HCT116 (cell line): ENCODE data around the gene ARTN. TPM values are rescaled to one million over a fixed set of nuclear protein-coding genes. Genes with fewer than 3 reads are reported as not detected.

Source experiments
- ATAC-seq: fragments of 200-7000 bp; cut with Tn5 transposase; 2 replicates; pipeline ENCODE4 v1.9.1; 2020; ENCODE audit warnings: mild to moderate bottlenecking, moderate library complexity
- BruUV-seq: library from RNA; stranded (reverse); fragments of 400-500 nt; replicated peaks from 2 replicates; lab custom pipeline; 2021; lab: Mats Ljungman, UMichigan
- CTCF ChIA-PET: fragments of 300-600 bp; sonication (Branson Sonifier 250); formaldehyde crosslinking; loops from one replicate; lab custom pipeline; 2021; ENCODE audit warnings: antibody characterized with exemption; lab: Charles Lee
- POLR2A ChIA-PET: fragments of 300-600, 350-600 bp; sonication (Branson Sonifier 250); formaldehyde crosslinking; loops from one replicate; lab custom pipeline; 2021; ENCODE audit warnings: antibody characterized with exemption; lab: Charles Lee
- RAD21 ChIA-PET, 2 experiments: fragments of 300-600 bp; sonication (Branson Sonifier 250); formaldehyde crosslinking; loops; one replicate each; lab custom pipeline; 2023; ENCODE audit warnings: low total read pairs in 2 of 2; ENCODE audit not compliant: uncharacterized antibody in 2 of 2, unreplicated experiment in 2 of 2, low non-redundant PET in 1 of 2; lab: Charles Lee
- DNase-seq: peaks from one replicate; pipeline ENCODE4 v3.0.0-alpha.2; 2010; ENCODE audit warnings: low read depth, low spot score
- H2AFZ ChIP-seq: fragments of 200-600 bp; shearing (Covaris generic), sonication (generic); 2 replicates; pipeline ENCODE4 v1.6.1; 2017; ENCODE audit warnings: low read depth, mixed run types, mixed read lengths, antibody characterized with exemption, low read length; ENCODE audit not compliant: poor library complexity, severe bottlenecking
- H3K27ac ChIP-seq: 2 replicates; pipeline ENCODE4 v1.5.1; 2012; ENCODE audit warnings: low read depth, low read length
- H3K27me3 ChIP-seq: fragments of 200-600 bp; sonication (generic); 2 replicates; pipeline ENCODE4 v1.6.1; 2016; ENCODE audit warnings: mixed run types, low read length, mixed read lengths; ENCODE audit not compliant: insufficient read depth
- H3K36me3 ChIP-seq, 2 experiments: fragments of 200-500 bp in 1 of 2; fragments of 200-600 bp in 1 of 2; sonication (Bioruptor generic) in 1 of 2; sonication (generic) in 1 of 2; 2 replicates each; pipeline versions ENCODE4 v1.5.1 to v1.6.1; 2014 to 2016; ENCODE audit warnings: low read length in 2 of 2, inconsistent platforms in 1 of 2, mixed read lengths in 1 of 2, mixed run types in 1 of 2; ENCODE audit not compliant: insufficient read depth in 2 of 2, control insufficient read depth in 1 of 2
- H3K4me1 ChIP-seq, 2 experiments: fragments of 200-600 bp in 1 of 2; sonication (generic) in 1 of 2; 2 replicates each; pipeline versions ENCODE4 v1.5.1 to v1.6.1; 2012 to 2017; ENCODE audit warnings: low read length in 2 of 2, inconsistent platforms in 1 of 2, mild to moderate bottlenecking in 1 of 2, mixed read lengths in 1 of 2, mixed run types in 1 of 2, moderate library complexity in 1 of 2; ENCODE audit not compliant: insufficient read depth in 2 of 2, control insufficient read depth in 1 of 2
- H3K4me2 ChIP-seq: fragments of 200-600 bp; sonication (generic); 2 replicates; pipeline ENCODE4 v1.6.1; 2017; ENCODE audit warnings: mixed run types, low read length, mixed read lengths
- H3K4me3 ChIP-seq, 2 experiments: fragments of 200-600 bp in 1 of 2; sonication (generic) in 1 of 2; replicated peaks in 1 of 2; 2 replicates each; pipeline ENCODE4 v1.5.1; 2011 to 2016; ENCODE audit warnings: low read length in 2 of 2, control low read depth in 1 of 2, low read depth in 1 of 2, mild to moderate bottlenecking in 1 of 2, mixed read lengths in 1 of 2, mixed run types in 1 of 2
- H3K79me2 ChIP-seq: fragments of 200-600 bp; sonication (generic); 2 replicates; pipeline ENCODE4 v1.6.1; 2017; ENCODE audit warnings: mild to moderate bottlenecking, mixed run types, low read length, moderate library complexity, mixed read lengths; ENCODE audit not compliant: insufficient read depth
- H3K9ac ChIP-seq: fragments of 200-600 bp; sonication (generic); 2 replicates; pipeline ENCODE4 v1.6.1; 2016; ENCODE audit warnings: low read length, mixed read lengths
- H3K9me2 ChIP-seq: fragments of 200-600 bp; sonication (generic), shearing (Covaris generic); 2 replicates; pipeline ENCODE4 v1.6.1; 2017; ENCODE audit warnings: mixed run types, mild to moderate bottlenecking, moderate library complexity; ENCODE audit not compliant: insufficient read depth
- H3K9me3 ChIP-seq, 2 experiments: fragments of 200-500 bp in 1 of 2; fragments of 200-600 bp in 1 of 2; sonication (Bioruptor generic) in 1 of 2; sonication (generic) in 1 of 2; 2 replicates each; pipeline ENCODE4 v1.6.1; 2014 to 2017; ENCODE audit warnings: low read length in 2 of 2, mixed read lengths in 2 of 2, inconsistent platforms in 1 of 2, low read depth in 1 of 2, mild to moderate bottlenecking in 1 of 2, mixed run types in 1 of 2, moderate library complexity in 1 of 2; ENCODE audit not compliant: control insufficient read depth in 1 of 2, insufficient read depth in 1 of 2
- H4K20me1 ChIP-seq: fragments of 200-600 bp; sonication (generic), shearing (Covaris generic); 2 replicates; pipeline ENCODE4 v1.6.1; 2017; ENCODE audit warnings: mixed run types, mild to moderate bottlenecking, moderate library complexity; ENCODE audit not compliant: insufficient read depth
- EGR1 ChIP-seq: IDR thresholded peaks from 2 replicates; pipeline ENCODE4 v1.6.1; 2012; ENCODE audit warnings: low read depth
- ELF1 ChIP-seq: IDR thresholded peaks from 2 replicates; pipeline ENCODE4 v1.6.1; 2012; ENCODE audit warnings: low read depth, borderline replicate concordance
- EZH2phosphoT487 ChIP-seq: fragments of 200-600 bp; IDR thresholded peaks from 2 replicates; pipeline ENCODE4 v1.6.1; 2018; ENCODE audit warnings: antibody characterized with exemption, borderline replicate concordance
- FOSL1 ChIP-seq: IDR thresholded peaks from 2 replicates; pipeline ENCODE4 v1.6.1; 2012; ENCODE audit warnings: low read depth
- POLR2AphosphoS5 ChIP-seq: IDR thresholded peaks from 2 replicates; pipeline ENCODE4 v1.6.1; 2011; ENCODE audit warnings: mild to moderate bottlenecking, low read depth, low read length, moderate library complexity
- RAD21 ChIP-seq: IDR thresholded peaks from 2 replicates; pipeline ENCODE4 v1.6.1; 2012; ENCODE audit warnings: low read depth, mild to moderate bottlenecking
- SIN3A ChIP-seq: IDR thresholded peaks from 2 replicates; pipeline ENCODE4 v1.6.1; 2012; ENCODE audit warnings: low read depth
- SRF ChIP-seq: IDR thresholded peaks from 2 replicates; pipeline ENCODE4 v1.6.1; 2012; ENCODE audit warnings: low read depth
- TCF7L2 ChIP-seq: IDR thresholded peaks from 2 replicates; pipeline ENCODE4 v1.7.0; 2011; ENCODE audit warnings: borderline replicate concordance, inconsistent platforms; ENCODE audit not compliant: insufficient read depth, insufficient read length; ENCODE audit errors: extremely low read depth
- ZFX ChIP-seq: fragments of 450-650 bp; IDR thresholded peaks from 2 replicates; pipeline ENCODE4 v1.6.1; 2017
- ZNF274 ChIP-seq: fragments of 200-500 bp; sonication (Bioruptor generic); IDR thresholded peaks from 2 replicates; pipeline ENCODE4 v1.6.1; 2014; ENCODE audit warnings: mild to moderate bottlenecking, low read depth, low read length, inconsistent platforms
- intact Hi-C: fragments of 100-400 bp; cut with micrococcal nuclease; formaldehyde crosslinking; loops from 2 replicates; pipeline ENCODE4 v1.10.0; 2022
- total RNA-seq: library from RNA; stranded (reverse); gene quantifications from one replicate; pipeline ENCODE4 v1.2.1, GENCODE V29; 2021; ENCODE audit not compliant: unreplicated experiment
- TF ChIP-seq, protein P1 (sequence below): IDR thresholded peaks from 2 replicates; pipeline ENCODE4 v1.6.1; 2011; ENCODE audit warnings: mild to moderate bottlenecking, low read length, moderate library complexity; ENCODE audit not compliant: insufficient replicate concordance; ENCODE audit errors: extremely low read depth
- TF ChIP-seq, protein P2 (sequence below), 3 experiments: fragments of 200-600 bp in 1 of 3; sonication (generic) in 1 of 3; IDR thresholded peaks in 2 of 3; conservative IDR thresholded peaks in 1 of 3; 2 replicates each; pipeline ENCODE4 v1.5.1; 2012 to 2017; ENCODE audit warnings: low read depth in 2 of 3, low read length in 2 of 3, antibody characterized with exemption in 1 of 3, borderline replicate concordance in 1 of 3, control low read depth in 1 of 3, mild to moderate bottlenecking in 1 of 3, mixed read lengths in 1 of 3, mixed run types in 1 of 3, moderate library complexity in 1 of 3; ENCODE audit not compliant: insufficient read depth in 1 of 3
- TF ChIP-seq, protein P3 (sequence below): IDR thresholded peaks from 2 replicates; pipeline ENCODE4 v1.6.1; 2012; ENCODE audit warnings: low read depth
- TF ChIP-seq, protein P4 (sequence below): IDR thresholded peaks from 2 replicates; pipeline ENCODE4 v1.6.1; 2012

ARTN gene
- total RNA-seq, 1 experiment from 2014 or later, result 36.4 TPM

DNA sequence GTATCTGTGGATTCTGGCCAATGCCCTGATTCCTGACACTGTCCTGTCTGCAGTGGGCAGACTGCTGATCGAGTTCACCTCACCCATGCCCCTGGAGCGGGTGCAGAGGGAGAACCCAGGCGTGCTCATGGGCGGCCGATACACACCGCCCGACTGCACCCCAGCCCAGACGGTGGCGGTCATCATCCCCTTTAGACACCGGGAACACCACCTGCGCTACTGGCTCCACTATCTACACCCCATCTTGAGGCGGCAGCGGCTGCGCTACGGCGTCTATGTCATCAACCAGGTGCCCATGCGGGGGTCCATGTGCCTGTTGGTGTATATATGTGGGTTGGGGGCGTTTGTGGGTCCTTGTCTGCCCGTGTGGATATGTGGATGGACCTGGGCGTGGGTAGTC lies 48.0 kb downstream of the ARTN start (continued):
- TF ChIP-seq ZFX (no peak), TCF7L2 (no peak), EGR1 (no peak), ELF1 (no peak)
- TF ChIP-seq, protein P1, sequence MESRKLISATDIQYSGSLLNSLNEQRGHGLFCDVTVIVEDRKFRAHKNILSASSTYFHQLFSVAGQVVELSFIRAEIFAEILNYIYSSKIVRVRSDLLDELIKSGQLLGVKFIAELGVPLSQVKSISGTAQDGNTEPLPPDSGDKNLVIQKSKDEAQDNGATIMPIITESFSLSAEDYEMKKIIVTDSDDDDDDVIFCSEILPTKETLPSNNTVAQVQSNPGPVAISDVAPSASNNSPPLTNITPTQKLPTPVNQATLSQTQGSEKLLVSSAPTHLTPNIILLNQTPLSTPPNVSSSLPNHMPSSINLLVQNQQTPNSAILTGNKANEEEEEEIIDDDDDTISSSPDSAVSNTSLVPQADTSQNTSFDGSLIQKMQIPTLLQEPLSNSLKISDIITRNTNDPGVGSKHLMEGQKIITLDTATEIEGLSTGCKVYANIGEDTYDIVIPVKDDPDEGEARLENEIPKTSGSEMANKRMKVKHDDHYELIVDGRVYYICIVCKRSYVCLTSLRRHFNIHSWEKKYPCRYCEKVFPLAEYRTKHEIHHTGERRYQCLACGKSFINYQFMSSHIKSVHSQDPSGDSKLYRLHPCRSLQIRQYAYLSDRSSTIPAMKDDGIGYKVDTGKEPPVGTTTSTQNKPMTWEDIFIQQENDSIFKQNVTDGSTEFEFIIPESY, result no peak

DNA sequence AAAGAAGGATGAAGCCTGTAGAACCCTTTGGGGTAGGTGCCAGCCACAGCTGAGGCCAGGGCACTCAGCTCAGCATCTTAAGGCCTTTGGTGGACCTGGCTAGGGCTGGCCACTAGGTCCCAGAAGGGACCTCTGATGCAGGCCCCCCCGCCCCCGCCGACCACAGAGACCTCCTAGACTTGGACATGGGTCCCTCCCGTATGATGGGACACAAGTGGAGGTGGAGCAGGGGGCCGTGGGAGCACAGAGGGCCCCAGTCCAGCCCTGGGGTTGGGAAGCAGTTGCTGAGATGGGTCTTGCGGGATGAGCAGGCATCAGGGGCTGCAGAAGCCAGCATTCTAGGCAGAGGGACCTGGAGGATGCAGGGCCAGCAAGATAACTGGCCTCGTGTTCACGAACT lies 48.6 kb downstream of the ARTN start:
- H3K9me3 ChIP-seq, result no peaks in the 10 kb centered on the region
- no peak overlapping the region for H3K4me3 ChIP-seq
- intact Hi-C loops, result no loop called here
- no peak overlapping the region for H3K27ac ChIP-seq
- no peaks in the 10 kb centered on the region for H4K20me1 ChIP-seq
- peaks cover 7 to 28% of the 10 kb centered on the region in 2 experiments; a peak in 3 of 4 replicates for H3K4me1 ChIP-seq
- H3K9ac ChIP-seq, result no peak overlapping the region
- peaks cover 8 to 54% of the 10 kb centered on the region in 2 experiments; a peak in 2 of 4 replicates for H3K36me3 ChIP-seq
- CTCF ChIA-PET, result no interaction called here
- BruUV-seq, result no TSS peak
- no peaks in the 10 kb centered on the region for H3K27me3 ChIP-seq
- RAD21 ChIA-PET, result no interaction called here
- no peaks in the 10 kb centered on the region for H3K9me2 ChIP-seq
- peaks cover 57% of the 10 kb centered on the region for H3K79me2 ChIP-seq
- ATAC-seq (no peak), DNase-seq (no peak)
- POLR2A ChIA-PET, result no interaction called here
- no peak overlapping the region for H2AFZ ChIP-seq
- H3K4me2 ChIP-seq, result no peak overlapping the region
- TF ChIP-seq, protein P2, sequence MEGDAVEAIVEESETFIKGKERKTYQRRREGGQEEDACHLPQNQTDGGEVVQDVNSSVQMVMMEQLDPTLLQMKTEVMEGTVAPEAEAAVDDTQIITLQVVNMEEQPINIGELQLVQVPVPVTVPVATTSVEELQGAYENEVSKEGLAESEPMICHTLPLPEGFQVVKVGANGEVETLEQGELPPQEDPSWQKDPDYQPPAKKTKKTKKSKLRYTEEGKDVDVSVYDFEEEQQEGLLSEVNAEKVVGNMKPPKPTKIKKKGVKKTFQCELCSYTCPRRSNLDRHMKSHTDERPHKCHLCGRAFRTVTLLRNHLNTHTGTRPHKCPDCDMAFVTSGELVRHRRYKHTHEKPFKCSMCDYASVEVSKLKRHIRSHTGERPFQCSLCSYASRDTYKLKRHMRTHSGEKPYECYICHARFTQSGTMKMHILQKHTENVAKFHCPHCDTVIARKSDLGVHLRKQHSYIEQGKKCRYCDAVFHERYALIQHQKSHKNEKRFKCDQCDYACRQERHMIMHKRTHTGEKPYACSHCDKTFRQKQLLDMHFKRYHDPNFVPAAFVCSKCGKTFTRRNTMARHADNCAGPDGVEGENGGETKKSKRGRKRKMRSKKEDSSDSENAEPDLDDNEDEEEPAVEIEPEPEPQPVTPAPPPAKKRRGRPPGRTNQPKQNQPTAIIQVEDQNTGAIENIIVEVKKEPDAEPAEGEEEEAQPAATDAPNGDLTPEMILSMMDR (IDR thresholded peaks at IDR 0.05 in 2 of 3, conservative IDR thresholded peaks at IDR 0.05 in 1 of 3; ENCODE audit: borderline replicate concordance in 1 of 3, insufficient read depth in 1 of 3, low read depth in 2 of 3, low read length in 2 of 3), result no peak
- TF ChIP-seq POLR2AphosphoS5, result no peak
- TF ChIP-seq, protein P3, sequence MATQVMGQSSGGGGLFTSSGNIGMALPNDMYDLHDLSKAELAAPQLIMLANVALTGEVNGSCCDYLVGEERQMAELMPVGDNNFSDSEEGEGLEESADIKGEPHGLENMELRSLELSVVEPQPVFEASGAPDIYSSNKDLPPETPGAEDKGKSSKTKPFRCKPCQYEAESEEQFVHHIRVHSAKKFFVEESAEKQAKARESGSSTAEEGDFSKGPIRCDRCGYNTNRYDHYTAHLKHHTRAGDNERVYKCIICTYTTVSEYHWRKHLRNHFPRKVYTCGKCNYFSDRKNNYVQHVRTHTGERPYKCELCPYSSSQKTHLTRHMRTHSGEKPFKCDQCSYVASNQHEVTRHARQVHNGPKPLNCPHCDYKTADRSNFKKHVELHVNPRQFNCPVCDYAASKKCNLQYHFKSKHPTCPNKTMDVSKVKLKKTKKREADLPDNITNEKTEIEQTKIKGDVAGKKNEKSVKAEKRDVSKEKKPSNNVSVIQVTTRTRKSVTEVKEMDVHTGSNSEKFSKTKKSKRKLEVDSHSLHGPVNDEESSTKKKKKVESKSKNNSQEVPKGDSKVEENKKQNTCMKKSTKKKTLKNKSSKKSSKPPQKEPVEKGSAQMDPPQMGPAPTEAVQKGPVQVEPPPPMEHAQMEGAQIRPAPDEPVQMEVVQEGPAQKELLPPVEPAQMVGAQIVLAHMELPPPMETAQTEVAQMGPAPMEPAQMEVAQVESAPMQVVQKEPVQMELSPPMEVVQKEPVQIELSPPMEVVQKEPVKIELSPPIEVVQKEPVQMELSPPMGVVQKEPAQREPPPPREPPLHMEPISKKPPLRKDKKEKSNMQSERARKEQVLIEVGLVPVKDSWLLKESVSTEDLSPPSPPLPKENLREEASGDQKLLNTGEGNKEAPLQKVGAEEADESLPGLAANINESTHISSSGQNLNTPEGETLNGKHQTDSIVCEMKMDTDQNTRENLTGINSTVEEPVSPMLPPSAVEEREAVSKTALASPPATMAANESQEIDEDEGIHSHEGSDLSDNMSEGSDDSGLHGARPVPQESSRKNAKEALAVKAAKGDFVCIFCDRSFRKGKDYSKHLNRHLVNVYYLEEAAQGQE, result no peak
- TF ChIP-seq ZNF274, result no peak
- TF ChIP-seq EZH2phosphoT487, result no peak
- no peak for TF ChIP-seq ZFX
- no peak for TF ChIP-seq TCF7L2
- TF ChIP-seq FOSL1, result no peak
- no peak for TF ChIP-seq RAD21
- TF ChIP-seq EGR1, result no peak
- TF ChIP-seq, protein P4, sequence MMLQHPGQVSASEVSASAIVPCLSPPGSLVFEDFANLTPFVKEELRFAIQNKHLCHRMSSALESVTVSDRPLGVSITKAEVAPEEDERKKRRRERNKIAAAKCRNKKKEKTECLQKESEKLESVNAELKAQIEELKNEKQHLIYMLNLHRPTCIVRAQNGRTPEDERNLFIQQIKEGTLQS, result no peak
- TF ChIP-seq SIN3A, result no peak
- no peak for TF ChIP-seq SRF
